IMR-90 (cell line): ENCODE measurements around the gene TBCD. TPM values are rescaled to one million over a fixed set of nuclear protein-coding genes. Genes with fewer than 3 reads are reported as not detected.

ENCODE experiments used
- ATAC-seq: fragments of 200-7000 bp; cut with Tn5 transposase; 2 replicates; pipeline ENCODE4 v1.9.1; 2020; ENCODE audit warnings: low read depth, mild to moderate bottlenecking, moderate library complexity
- BruUV-seq: library from RNA; stranded (reverse); fragments of 400-500 nt; replicated peaks from 2 replicates; lab custom pipeline; 2021; lab: Mats Ljungman, UMichigan
- CTCF ChIA-PET: fragments of 300-600 bp; formaldehyde crosslinking; extraction: SDS; loops from one replicate; lab custom pipeline; 2021; ENCODE audit warnings: antibody characterized with exemption; lab: Yijun Ruan, JAX
- POLR2A ChIA-PET: fragments of 300-600 bp; sonication (Branson Sonifier 250); formaldehyde crosslinking; loops from one replicate; lab custom pipeline; 2022; ENCODE audit warnings: antibody characterized with exemption; ENCODE audit not compliant: unreplicated experiment; lab: Charles Lee
- DNase-seq: peaks from one replicate; pipeline ENCODE4 v3.0.0; 2013
- H2AFZ ChIP-seq: replicated peaks from 2 replicates; pipeline ENCODE3; 2013; ENCODE audit warnings: low read length, mild to moderate bottlenecking; ENCODE audit not compliant: poor library complexity
- H2AK5ac ChIP-seq: 2 replicates; pipeline ENCODE4 v1.6.1; 2013; ENCODE audit warnings: low read depth, low read length, inconsistent platforms
- H2AK9ac ChIP-seq: replicated peaks from 2 replicates; pipeline ENCODE3; 2013; ENCODE audit warnings: mild to moderate bottlenecking, low read depth, low read length, moderate library complexity; ENCODE audit not compliant: poor library complexity
- H2BK120ac ChIP-seq: 2 replicates; pipeline ENCODE4 v1.6.1; 2013; ENCODE audit warnings: low read depth, low read length, inconsistent platforms
- H2BK15ac ChIP-seq: 3 replicates; pipeline ENCODE4 v1.6.1; 2013; ENCODE audit warnings: low read depth, low read length, inconsistent platforms
- H2BK20ac ChIP-seq: 2 replicates; pipeline ENCODE4 v1.6.1; 2013; ENCODE audit warnings: low read depth, mild to moderate bottlenecking, inconsistent platforms, low read length, moderate library complexity
- H2BK5ac ChIP-seq: 2 replicates; pipeline ENCODE4 v1.6.1; 2013; ENCODE audit warnings: mild to moderate bottlenecking, low read depth, low read length, inconsistent platforms; ENCODE audit not compliant: poor library complexity, severe bottlenecking
- H3K14ac ChIP-seq: replicated peaks from 2 replicates; pipeline ENCODE4 v1.6.1; 2013; ENCODE audit warnings: low read depth, low read length, inconsistent platforms
- H3K18ac ChIP-seq: 2 replicates; pipeline ENCODE4 v1.6.1; 2013; ENCODE audit warnings: low read depth, low read length, control low read depth
- H3K23ac ChIP-seq: 2 replicates; pipeline ENCODE4 v1.6.1; 2013; ENCODE audit warnings: low read depth, low read length, inconsistent platforms
- H3K27ac ChIP-seq: 2 replicates; pipeline ENCODE4 v1.5.1; 2013; ENCODE audit warnings: mild to moderate bottlenecking, control low read depth, low read length; ENCODE audit not compliant: insufficient read depth
- H3K27me3 ChIP-seq: 2 replicates; pipeline ENCODE4 v1.6.1; 2013; ENCODE audit warnings: low read length; ENCODE audit not compliant: control insufficient read depth, insufficient read depth
- H3K36me3 ChIP-seq: 2 replicates; pipeline ENCODE4 v1.6.1; 2013; ENCODE audit warnings: low read length, mixed read lengths; ENCODE audit not compliant: control insufficient read depth, insufficient read depth
- H3K4ac ChIP-seq: 2 replicates; pipeline ENCODE4 v1.6.1; 2013; ENCODE audit warnings: low read depth, low read length, inconsistent platforms
- H3K4me1 ChIP-seq: 2 replicates; pipeline ENCODE4 v1.6.1; 2013; ENCODE audit warnings: low read length, mixed read lengths; ENCODE audit not compliant: control insufficient read depth, insufficient read depth
- H3K4me2 ChIP-seq: 2 replicates; pipeline ENCODE4 v1.6.1; 2013; ENCODE audit warnings: low read depth, mild to moderate bottlenecking, control low read depth, low read length, moderate library complexity
- H3K4me3 ChIP-seq: 2 replicates; pipeline ENCODE4 v1.5.1; 2013; ENCODE audit warnings: low read depth, mild to moderate bottlenecking, control low read depth, low read length, moderate library complexity; ENCODE audit not compliant: insufficient read depth
- H3K56ac ChIP-seq: 2 replicates; pipeline ENCODE4 v1.6.1; 2013; ENCODE audit warnings: low read length, inconsistent platforms; ENCODE audit not compliant: insufficient read depth; ENCODE audit errors: extremely low read depth
- H3K79me1 ChIP-seq, 2 experiments: 2 replicates each; pipeline ENCODE4 v1.6.1; 2013; ENCODE audit warnings: low read length in 2 of 2, inconsistent platforms in 1 of 2, low read depth in 1 of 2
- H3K9ac ChIP-seq: 2 replicates; pipeline ENCODE4 v1.6.1; 2013; ENCODE audit warnings: low read depth, low read length, control low read depth
- H3K9me1 ChIP-seq: 2 replicates; pipeline ENCODE4 v1.6.1; 2013; ENCODE audit warnings: low read length, inconsistent platforms; ENCODE audit not compliant: insufficient read depth
- H3K9me3 ChIP-seq: 2 replicates; pipeline ENCODE4 v1.6.1; 2013; ENCODE audit warnings: low read length; ENCODE audit not compliant: control insufficient read depth, insufficient read depth
- H4K20me1 ChIP-seq: 2 replicates; pipeline ENCODE4 v1.6.1; 2013; ENCODE audit warnings: low read length, inconsistent platforms; ENCODE audit not compliant: insufficient read depth
- H4K5ac ChIP-seq: 2 replicates; pipeline ENCODE4 v1.6.1; 2013; ENCODE audit warnings: mild to moderate bottlenecking, low read depth, low read length, control low read depth
- H4K8ac ChIP-seq, 2 experiments: 2 replicates each; pipeline ENCODE4 v1.6.1; 2013; ENCODE audit warnings: low read depth in 2 of 2, low read length in 2 of 2, control low read depth in 1 of 2, inconsistent platforms in 1 of 2
- H4K91ac ChIP-seq: 2 replicates; pipeline ENCODE4 v1.6.1; 2013; ENCODE audit warnings: low read depth, low read length, inconsistent platforms; ENCODE audit not compliant: insufficient read depth
- BHLHE40 ChIP-seq: fragments of 150-350 bp; IDR thresholded peaks from 2 replicates; pipeline ENCODE4 v1.6.1; 2016; ENCODE audit warnings: mild to moderate bottlenecking, low read depth, low read length
- CEBPB ChIP-seq: IDR thresholded peaks from 2 replicates; pipeline ENCODE4 v1.6.1; 2012; ENCODE audit warnings: low read depth, low read length, improper control_type of control experiment
- FOS ChIP-seq: fragments of 150-350 bp; IDR thresholded peaks from 2 replicates; pipeline ENCODE4 v1.6.1; 2016; ENCODE audit warnings: low read depth, low read length
- MAFK ChIP-seq: IDR thresholded peaks from 2 replicates; pipeline ENCODE4 v1.6.1; 2012; ENCODE audit warnings: low read depth, low read length, improper control_type of control experiment
- MAZ ChIP-seq: IDR thresholded peaks from 2 replicates; pipeline ENCODE4 v1.6.1; 2012; ENCODE audit warnings: low read depth, mild to moderate bottlenecking, low read length, improper control_type of control experiment, moderate library complexity, borderline replicate concordance
- MXI1 ChIP-seq: IDR thresholded peaks from 2 replicates; pipeline ENCODE4 v1.6.1; 2012; ENCODE audit warnings: low read depth, mild to moderate bottlenecking, low read length, moderate library complexity, borderline replicate concordance
- NFE2L2 ChIP-seq: fragments of 150-350 bp; IDR thresholded peaks from 2 replicates; pipeline ENCODE4 v1.6.1; 2016; ENCODE audit warnings: low read depth, mild to moderate bottlenecking, low read length
- POLR2A ChIP-seq: IDR thresholded peaks from 2 replicates; pipeline ENCODE4 v1.6.1; 2012; ENCODE audit warnings: mild to moderate bottlenecking, low read depth, low read length
- RAD21 ChIP-seq: IDR thresholded peaks from 2 replicates; pipeline ENCODE4 v1.6.1; 2012; ENCODE audit warnings: low read length, improper control_type of control experiment
- RCOR1 ChIP-seq: IDR thresholded peaks from 2 replicates; pipeline ENCODE4 v1.6.1; 2012; ENCODE audit warnings: mild to moderate bottlenecking, low read length, improper control_type of control experiment; ENCODE audit not compliant: insufficient replicate concordance
- RFX5 ChIP-seq: IDR thresholded peaks from 2 replicates; pipeline ENCODE4 v1.8.0; 2012; ENCODE audit warnings: low read depth, mild to moderate bottlenecking, low read length, moderate library complexity
- WGBS, 2 experiments: methylation state at CpG; one replicate each; pipeline versions ENCODE4 v1.1.5 to v1.1.7; 2013; ENCODE audit warnings: missing lambda C conversion rate in 2 of 2; ENCODE audit not compliant: insufficient read length in 1 of 2; ENCODE audit errors: extremely low coverage in 2 of 2; 5-methylcytosine and 5-hydroxymethylcytosine counted together
- dilution Hi-C: fragments of 300-500 bp; cut with HindIII; formaldehyde crosslinking; loops from one replicate; pipeline ENCODE4 v1.14.3; 2018; ENCODE audit warnings: low sequenced_read_pairs; ENCODE audit not compliant: unreplicated experiment
- in situ Hi-C: fragments of 300-500 bp; cut with MboI; formaldehyde crosslinking; loops from 3 replicates; pipeline ENCODE4 v1.14.3; 2019; ENCODE audit warnings: low sequenced_read_pairs, inconsistent platforms, mixed read lengths
- intact Hi-C: fragments of 100-400 bp; cut with micrococcal nuclease; formaldehyde crosslinking; loops from 2 replicates; pipeline ENCODE4 v1.10.0; 2022
- polyA plus RNA-seq, 3 experiments: library from polyadenylated mRNA; depleted of rRNA; stranded (reverse); fragments of >200 nt; gene quantifications; 2 replicates each; pipeline ENCODE4 v1.2.3, GENCODE V29; 2012; ENCODE audit warnings: low replicate concordance in 1 of 3
- total RNA-seq: library from RNA; depleted of rRNA; stranded (reverse); fragments of >200 nt; gene quantifications from 2 replicates; pipeline ENCODE4 v1.2.3, GENCODE V29; 2012
- TF ChIP-seq, protein P1 (sequence below): fragments of 150-350 bp; IDR thresholded peaks from 2 replicates; pipeline ENCODE4 v1.6.1; 2016; ENCODE audit warnings: low read depth, mild to moderate bottlenecking, low read length, moderate library complexity, borderline replicate concordance

Gene TBCD
- total and polyA plus RNA-seq, 2 of the 4 experiments (the other 2 are of a cell fraction) = 21.9 to 54.5 TPM

DNA sequence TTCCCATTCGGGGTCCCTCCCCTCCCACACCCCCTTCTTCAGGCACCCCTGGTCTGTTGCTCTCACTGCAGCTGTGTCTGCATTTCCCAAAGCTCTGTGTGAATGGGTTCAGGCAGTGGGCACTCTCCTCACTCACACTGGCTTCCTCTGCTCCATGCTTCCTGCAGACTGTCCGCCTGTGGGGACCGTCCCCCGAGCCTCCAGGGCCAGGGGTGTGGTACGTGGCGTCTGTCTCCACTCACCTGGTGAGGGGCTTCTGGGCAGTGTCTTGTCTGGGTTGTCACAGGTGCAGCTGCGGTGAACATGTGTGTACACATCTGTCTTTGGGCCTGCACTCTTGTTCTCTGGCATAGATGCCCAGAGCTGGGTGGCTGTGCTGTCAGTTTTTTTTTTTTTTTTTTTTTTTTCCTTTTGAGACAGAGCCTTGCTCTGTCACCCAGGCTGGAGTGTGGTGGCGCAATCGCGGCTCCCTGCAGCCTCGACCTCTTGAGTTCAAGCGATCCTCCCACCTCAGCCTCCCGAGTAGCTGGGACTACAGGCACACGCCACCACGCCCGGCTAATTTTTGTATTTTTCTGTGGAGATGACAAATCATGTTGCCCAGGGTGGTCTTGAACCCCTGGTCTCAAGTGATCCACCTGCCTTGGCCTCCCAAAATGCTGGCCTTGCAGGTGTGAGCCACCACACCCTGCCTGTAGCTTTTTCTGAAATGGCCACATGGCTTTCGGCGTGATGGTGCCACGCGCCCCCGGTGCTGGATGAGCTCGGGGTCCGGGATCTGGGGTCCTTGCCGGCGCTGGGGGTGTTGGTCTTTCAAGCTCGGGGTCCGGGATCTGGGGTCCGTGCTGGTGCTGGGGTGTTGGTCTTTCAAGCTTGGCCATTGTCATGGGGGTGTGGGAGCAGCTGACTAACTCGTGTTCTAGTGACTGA lies 144.5 kb downstream of the TBCD start:
- in situ Hi-C loops (no loop called here), dilution Hi-C loops (no loop called here), intact Hi-C loops (no loop called here)
- TF ChIP-seq MAZ (no peak), BHLHE40 (no peak), FOS (no peak), RAD21 (no peak), MXI1 (no peak), CEBPB (no peak), RFX5 (no peak), MAFK (no peak), RCOR1 (no peak), NFE2L2 (no peak), POLR2A (no peak)
- TF ChIP-seq, protein P1, sequence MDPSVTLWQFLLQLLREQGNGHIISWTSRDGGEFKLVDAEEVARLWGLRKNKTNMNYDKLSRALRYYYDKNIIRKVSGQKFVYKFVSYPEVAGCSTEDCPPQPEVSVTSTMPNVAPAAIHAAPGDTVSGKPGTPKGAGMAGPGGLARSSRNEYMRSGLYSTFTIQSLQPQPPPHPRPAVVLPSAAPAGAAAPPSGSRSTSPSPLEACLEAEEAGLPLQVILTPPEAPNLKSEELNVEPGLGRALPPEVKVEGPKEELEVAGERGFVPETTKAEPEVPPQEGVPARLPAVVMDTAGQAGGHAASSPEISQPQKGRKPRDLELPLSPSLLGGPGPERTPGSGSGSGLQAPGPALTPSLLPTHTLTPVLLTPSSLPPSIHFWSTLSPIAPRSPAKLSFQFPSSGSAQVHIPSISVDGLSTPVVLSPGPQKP = no peak
- Histone ChIP-seq H3K27ac (no peak overlapping the region), H3K4me2 (no peak overlapping the region), H2AFZ (no peak overlapping the region), H2BK120ac (no peak overlapping the region), H2AK5ac (no peak overlapping the region), H3K23ac (no peak overlapping the region), H3K36me3 (peaks cover 8% of the 10 kb centered on the region; the same call in 1 of the 2 replicates), H2BK20ac (no peak overlapping the region), H4K20me1 (no peaks in the 10 kb centered on the region), H3K79me1 (peaks cover 6 to 19% of the 10 kb centered on the region in 2 experiments; a peak in 3 of 4 replicates), H3K4me3 (no peak overlapping the region), H3K9me3 (no peaks in the 10 kb centered on the region), H3K14ac (no peak overlapping the region), H3K4ac (no peak overlapping the region), H4K91ac (no peak overlapping the region), H3K18ac (no peak overlapping the region), H3K9ac (no peak overlapping the region), H2AK9ac (no peak overlapping the region), H3K4me1 (peaks cover 14% of the 10 kb centered on the region), H4K8ac (no peak overlapping the region), H3K27me3 (no peaks in the 10 kb centered on the region), H2BK15ac (no peak overlapping the region), H3K9me1 (peaks cover 16% of the 10 kb centered on the region), H2BK5ac (no peak overlapping the region), H3K56ac (no peak overlapping the region), H4K5ac (no peak overlapping the region)
- ChIA-PET POLR2A (no interaction called here), CTCF (interaction anchor here (0.6 to 0.8 kb wide), 2 partner anchors 10 to 11 kb away, joined by 3 to 5 read pairs; no protein-coding TSS in a partner anchor)
- DNase-seq (no peak), ATAC-seq (no peak)
- no TSS peak for BruUV-seq
- WGBS, 2 experiments = 100% methylated on average over 11 of the region's 29 CpGs; no CpG with 5 or more reads in 1 of the 2 experiments
